Upper lobe of left lung (tissue), 6 donors: ENCODE measurements around the gene CACNA1H. TPM values are rescaled to one million over a fixed set of nuclear protein-coding genes. Genes with fewer than 3 reads are reported as not detected.

Source experiments
- ATAC-seq, 2 donors: fragments of 200-7000 bp; cut with Tn5 transposase; one replicate each; pipeline ENCODE4 v1.9.1; 2022; ENCODE audit warnings: mild to moderate bottlenecking in 2 of 2, moderate library complexity in 2 of 2; ENCODE audit not compliant: low FRiP score in 2 of 2
- DNase-seq, 2 donors: peaks; one replicate each; pipeline ENCODE4 v3.0.0-alpha.2; 2019 to 2020
- H3K27ac ChIP-seq, 4 donors: fragments of 200-600 bp; sonication (generic); one replicate each; pipeline ENCODE4 v1.5.1; 2016 to 2019
- H3K27me3 ChIP-seq, 4 donors: fragments of 200-600 bp; sonication (generic); one replicate each; pipeline ENCODE4 v1.5.1; 2017 to 2019
- H3K36me3 ChIP-seq, 4 donors: fragments of 200-600 bp; sonication (generic); one replicate each; pipeline ENCODE4 v1.5.1; 2016 to 2019
- H3K4me1 ChIP-seq, 4 donors: fragments of 200-600 bp; sonication (generic); one replicate each; pipeline ENCODE4 v1.5.1; 2018 to 2019
- H3K4me3 ChIP-seq, 4 donors: fragments of 200-600 bp; sonication (generic); one replicate each; pipeline ENCODE4 v1.5.1; 2017 to 2019; ENCODE audit warnings: mild to moderate bottlenecking in 2 of 4, moderate library complexity in 1 of 4
- H3K9me3 ChIP-seq, 4 donors: fragments of 200-600 bp; sonication (generic); one replicate each; pipeline ENCODE4 v1.5.1; 2018 to 2019
- EP300 ChIP-seq, 4 donors: sonication (generic); formaldehyde crosslinking; IDR thresholded peaks; one replicate each; pipeline ENCODE4 v1.5.1; 2017; ENCODE audit warnings: antibody characterized with exemption in 4 of 4, control low read depth in 2 of 4
- POLR2A ChIP-seq, 4 donors: fragments of 450-650 bp; IDR thresholded peaks; one replicate each; pipeline ENCODE4 v1.5.1; 2016 to 2017; ENCODE audit warnings: antibody characterized with exemption in 4 of 4, mild to moderate bottlenecking in 2 of 4
- POLR2AphosphoS5 ChIP-seq, 2 donors: sonication (generic); formaldehyde crosslinking; IDR thresholded peaks; one replicate each; pipeline ENCODE4 v1.5.1; 2017; ENCODE audit warnings: antibody characterized with exemption in 2 of 2
- WGBS, 2 donors: methylation state at CpG; one replicate each; pipeline ENCODE4 v1.1.5; 2017 to 2018; 5-methylcytosine and 5-hydroxymethylcytosine counted together
- total RNA-seq, 6 donors: library from RNA; depleted of rRNA in 4 of 6; stranded (reverse); fragments of >200 nt in 4 of 6; gene quantifications; one replicate each; pipeline versions ENCODE4 v1.1.0 to v1.2.1, GENCODE V29; 2016 to 2021
- TF ChIP-seq, protein P1 (sequence below), 6 experiments: fragments of 450-650 bp in 4 of 6; fragments of 200-600 bp in 2 of 6; sonication (generic) in 2 of 6; IDR thresholded peaks; one replicate each; pipeline ENCODE4 v1.5.1; 2016 to 2019; ENCODE audit warnings: antibody characterized with exemption in 6 of 6
- donor health status: DM: no; HTN: no; CAD: no; lungs with moderate emphysema.
- donor health status: DM: no; HTN: yes; CAD: no; lungs with severe emphysema.

CACNA1H gene
- total RNA-seq, 6 donors from 2014 or later: 6.4 to 46.1 (median 9.3) TPM

DNA sequence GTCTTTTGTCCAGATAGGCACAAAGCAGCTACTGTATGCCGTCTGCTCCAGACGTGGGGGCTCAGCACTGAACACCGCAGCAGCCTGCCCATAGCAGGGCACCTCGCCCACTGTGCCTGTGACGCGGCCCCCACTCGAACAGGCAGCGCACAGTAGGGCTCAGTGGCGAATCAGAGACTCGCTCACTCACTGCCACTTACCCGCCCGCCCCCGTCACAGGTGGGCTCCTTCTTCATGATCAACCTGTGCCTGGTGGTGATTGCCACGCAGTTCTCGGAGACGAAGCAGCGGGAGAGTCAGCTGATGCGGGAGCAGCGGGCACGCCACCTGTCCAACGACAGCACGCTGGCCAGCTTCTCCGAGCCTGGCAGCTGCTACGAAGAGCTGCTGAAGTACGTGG lies 48.5 kb downstream of the CACNA1H start:
- DNase-seq (no peak), ATAC-seq (no peak)
- H3K27me3 ChIP-seq: no peaks in the 10 kb centered on the region
- no peak overlapping the region for H3K4me3 ChIP-seq
- no peaks in the 10 kb centered on the region for H3K36me3 ChIP-seq
- WGBS, 2 donors: 93 to 96% methylated on average over 20 to 25 of the region's 25 CpGs
- no peak overlapping the region for H3K27ac ChIP-seq
- H3K9me3 ChIP-seq: no peaks in the 10 kb centered on the region
- H3K4me1 ChIP-seq: no peaks in the 10 kb centered on the region
- TF ChIP-seq POLR2A (IDR thresholded peaks at IDR 0.05) (no peak), POLR2AphosphoS5 (IDR thresholded peaks at IDR 0.05) (no peak), EP300 (IDR thresholded peaks at IDR 0.05) (no peak)
- TF ChIP-seq, protein P1, sequence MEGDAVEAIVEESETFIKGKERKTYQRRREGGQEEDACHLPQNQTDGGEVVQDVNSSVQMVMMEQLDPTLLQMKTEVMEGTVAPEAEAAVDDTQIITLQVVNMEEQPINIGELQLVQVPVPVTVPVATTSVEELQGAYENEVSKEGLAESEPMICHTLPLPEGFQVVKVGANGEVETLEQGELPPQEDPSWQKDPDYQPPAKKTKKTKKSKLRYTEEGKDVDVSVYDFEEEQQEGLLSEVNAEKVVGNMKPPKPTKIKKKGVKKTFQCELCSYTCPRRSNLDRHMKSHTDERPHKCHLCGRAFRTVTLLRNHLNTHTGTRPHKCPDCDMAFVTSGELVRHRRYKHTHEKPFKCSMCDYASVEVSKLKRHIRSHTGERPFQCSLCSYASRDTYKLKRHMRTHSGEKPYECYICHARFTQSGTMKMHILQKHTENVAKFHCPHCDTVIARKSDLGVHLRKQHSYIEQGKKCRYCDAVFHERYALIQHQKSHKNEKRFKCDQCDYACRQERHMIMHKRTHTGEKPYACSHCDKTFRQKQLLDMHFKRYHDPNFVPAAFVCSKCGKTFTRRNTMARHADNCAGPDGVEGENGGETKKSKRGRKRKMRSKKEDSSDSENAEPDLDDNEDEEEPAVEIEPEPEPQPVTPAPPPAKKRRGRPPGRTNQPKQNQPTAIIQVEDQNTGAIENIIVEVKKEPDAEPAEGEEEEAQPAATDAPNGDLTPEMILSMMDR (IDR thresholded peaks at IDR 0.05): no peak

DNA sequence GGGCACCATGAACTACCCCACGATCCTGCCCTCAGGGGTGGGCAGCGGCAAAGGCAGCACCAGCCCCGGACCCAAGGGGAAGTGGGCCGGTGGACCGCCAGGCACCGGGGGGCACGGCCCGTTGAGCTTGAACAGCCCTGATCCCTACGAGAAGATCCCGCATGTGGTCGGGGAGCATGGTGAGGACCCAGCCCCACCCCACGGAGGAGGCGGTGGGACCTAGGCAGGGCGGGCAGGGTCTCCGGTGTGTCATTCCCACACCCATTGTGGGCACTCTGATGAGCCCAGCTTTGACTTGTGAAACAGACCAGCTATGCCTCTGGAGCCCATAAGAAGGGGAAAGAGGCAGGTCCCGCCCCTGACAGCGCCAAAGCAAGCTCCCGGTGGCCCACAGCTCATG lies 49.4 kb downstream of the CACNA1H start:
- H3K9me3 ChIP-seq: no peaks in the 10 kb centered on the region
- TF ChIP-seq POLR2AphosphoS5 (IDR thresholded peaks at IDR 0.05) (no peak), EP300 (IDR thresholded peaks at IDR 0.05) (no peak), POLR2A (IDR thresholded peaks at IDR 0.05) (no peak)
- TF ChIP-seq, protein P1 (IDR thresholded peaks at IDR 0.05): no peak
- DNase-seq (no peak), ATAC-seq (no peak)
- no peak overlapping the region for H3K4me3 ChIP-seq
- 86 to 93% methylated on average over 7 to 18 of the region's 18 CpGs for WGBS, 2 donors
- no peak overlapping the region for H3K27ac ChIP-seq
- H3K27me3 ChIP-seq: no peaks in the 10 kb centered on the region
- H3K36me3 ChIP-seq: no peaks in the 10 kb centered on the region
- H3K4me1 ChIP-seq: no peaks in the 10 kb centered on the region

DNA sequence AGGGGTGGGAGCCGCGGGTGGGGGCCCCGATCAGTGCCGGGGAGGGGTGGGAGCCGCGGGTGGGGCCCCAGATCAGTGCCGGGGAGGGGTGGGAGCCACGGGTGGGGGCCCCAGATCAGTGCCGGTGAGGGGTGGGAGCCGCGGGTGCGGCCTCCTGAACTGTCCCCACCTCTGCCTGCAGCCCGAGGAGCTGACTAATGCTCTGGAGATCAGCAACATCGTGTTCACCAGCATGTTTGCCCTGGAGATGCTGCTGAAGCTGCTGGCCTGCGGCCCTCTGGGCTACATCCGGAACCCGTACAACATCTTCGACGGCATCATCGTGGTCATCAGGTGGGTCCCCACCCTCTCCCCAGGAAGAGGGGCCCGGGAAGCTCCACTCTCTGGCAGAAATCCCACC lies 52.0 kb downstream of the CACNA1H start:
- 84% methylated on average over 13 of the region's 21 CpGs; no CpG with 5 or more reads in 1 of the 2 donors for WGBS, 2 donors
- H3K4me3 ChIP-seq: no peak overlapping the region
- DNase-seq (no peak), ATAC-seq (no peak)
- H3K27ac ChIP-seq: no peak overlapping the region
- no peaks in the 10 kb centered on the region for H3K27me3 ChIP-seq
- no peaks in the 10 kb centered on the region for H3K36me3 ChIP-seq
- H3K9me3 ChIP-seq: no peaks in the 10 kb centered on the region
- no peaks in the 10 kb centered on the region for H3K4me1 ChIP-seq
- TF ChIP-seq POLR2AphosphoS5 (IDR thresholded peaks at IDR 0.05) (no peak), POLR2A (IDR thresholded peaks at IDR 0.05) (no peak), EP300 (IDR thresholded peaks at IDR 0.05) (no peak)
- TF ChIP-seq, protein P1 (IDR thresholded peaks at IDR 0.05): no peak

DNA sequence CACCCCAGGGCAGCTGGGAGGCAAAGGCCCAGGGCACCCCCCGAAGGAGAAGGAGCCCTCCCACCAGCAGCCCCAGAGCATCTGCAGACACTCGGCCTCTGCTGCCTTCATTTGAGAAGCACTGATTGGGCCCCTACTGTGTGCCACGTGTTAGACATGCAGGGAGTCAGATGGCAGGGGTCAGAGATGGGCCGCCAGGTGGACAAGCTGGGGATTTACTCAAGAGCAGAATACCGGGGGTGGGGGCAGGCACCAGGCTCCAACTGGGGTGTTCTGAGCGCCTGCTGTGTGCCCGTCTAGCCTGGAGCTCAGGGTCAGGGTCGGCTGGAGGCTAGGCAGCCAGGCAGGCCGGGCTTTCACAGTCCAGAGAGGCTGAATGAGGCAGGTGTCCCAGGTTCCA lies 53.4 kb downstream of the CACNA1H start:
- no peak overlapping the region for H3K27ac ChIP-seq
- H3K4me3 ChIP-seq: no peak overlapping the region
- no peaks in the 10 kb centered on the region for H3K27me3 ChIP-seq
- H3K4me1 ChIP-seq: no peaks in the 10 kb centered on the region
- TF ChIP-seq, protein P1 (IDR thresholded peaks at IDR 0.05): no peak
- TF ChIP-seq POLR2A (IDR thresholded peaks at IDR 0.05): no peak
- TF ChIP-seq EP300 (IDR thresholded peaks at IDR 0.05): no peak
- no peak for TF ChIP-seq POLR2AphosphoS5 (IDR thresholded peaks at IDR 0.05)
- 71% methylated on average over 9 of the region's 9 CpGs; no CpG with 5 or more reads in 1 of the 2 donors for WGBS, 2 donors
- DNase-seq (no peak), ATAC-seq (no peak)
- H3K36me3 ChIP-seq: no peaks in the 10 kb centered on the region
- H3K9me3 ChIP-seq: no peaks in the 10 kb centered on the region

DNA sequence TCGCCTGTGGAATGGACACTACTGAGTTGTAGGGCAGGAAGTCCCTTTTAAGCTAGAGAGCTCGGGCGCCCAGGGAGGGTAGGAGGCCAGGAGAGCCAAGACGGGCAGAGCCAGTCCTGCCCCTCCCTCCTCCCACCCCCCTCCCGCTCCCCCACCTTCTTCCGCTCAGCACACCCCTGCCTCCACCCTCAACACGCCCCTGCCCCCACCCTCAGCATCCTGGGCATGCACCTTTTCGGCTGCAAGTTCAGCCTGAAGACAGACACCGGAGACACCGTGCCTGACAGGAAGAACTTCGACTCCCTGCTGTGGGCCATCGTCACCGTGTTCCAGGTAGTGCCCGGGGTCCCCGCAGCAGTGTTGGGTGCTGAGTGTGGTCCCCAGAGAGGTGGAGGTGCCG lies 53.9 kb downstream of the CACNA1H start:
- WGBS, 2 donors: 72 to 79% methylated on average over 7 to 15 of the region's 16 CpGs
- no peak overlapping the region for H3K27ac ChIP-seq
- no peaks in the 10 kb centered on the region for H3K9me3 ChIP-seq
- H3K4me1 ChIP-seq: no peaks in the 10 kb centered on the region
- ATAC-seq: no peak
- no peaks in the 10 kb centered on the region for H3K36me3 ChIP-seq
- no peaks in the 10 kb centered on the region for H3K27me3 ChIP-seq
- H3K4me3 ChIP-seq: no peak overlapping the region
- DNase-seq: no peak
- TF ChIP-seq POLR2AphosphoS5 (IDR thresholded peaks at IDR 0.05): no peak
- TF ChIP-seq, protein P1 (IDR thresholded peaks at IDR 0.05): no peak
- no peak for TF ChIP-seq EP300 (IDR thresholded peaks at IDR 0.05)
- TF ChIP-seq POLR2A (IDR thresholded peaks at IDR 0.05): no peak
